GM18520 (cell line): Measurements from ENCODE around the gene EFNA5.

Experiments used
- ATAC-seq: cut with Tn5 transposase; IDR thresholded peaks from one replicate; pipeline ENCODE4 v1.9.1; 2021; ENCODE audit not compliant: unreplicated experiment

Gene EFNA5

GRCh38 chr5:107604990-107605389, 65.7 kb downstream of the EFNA5 start:
- ATAC-seq: no peak

- no peak for ATAC-seq
Measured at GRCh38 chr5:107604146-107604910, 66.4 kb downstream of the EFNA5 start.

GRCh38 chr5:107603349-107603748, 67.4 kb downstream of the EFNA5 start:
- no peak for ATAC-seq

- no peak for ATAC-seq
Measured at GRCh38 chr5:107602896-107603295, 67.8 kb downstream of the EFNA5 start.

- no peak for ATAC-seq
Measured at GRCh38 chr5:107601076-107601475, 69.7 kb downstream of the EFNA5 start.

- ATAC-seq: no peak
Measured at GRCh38 chr5:107598958-107599357, 71.8 kb downstream of the EFNA5 start.

GRCh38 chr5:107597803-107598202, 72.9 kb downstream of the EFNA5 start:
- no peak for ATAC-seq

- ATAC-seq: no peak
Measured at GRCh38 chr5:107597247-107597646, 73.5 kb downstream of the EFNA5 start.

- ATAC-seq: no peak
Measured at GRCh38 chr5:107594253-107595045, 76.3 kb downstream of the EFNA5 start.

- no peak for ATAC-seq
Measured at GRCh38 chr5:107593009-107593408, 77.7 kb downstream of the EFNA5 start.

GRCh38 chr5:107592515-107592914, 78.2 kb downstream of the EFNA5 start:
- no peak for ATAC-seq

- no peak for ATAC-seq
Measured at GRCh38 chr5:107590686-107591085, 80.1 kb downstream of the EFNA5 start.

GRCh38 chr5:107589520-107590193, 81.1 kb downstream of the EFNA5 start:
- ATAC-seq: no peak

GRCh38 chr5:107582625-107583024, 88.1 kb downstream of the EFNA5 start:
- ATAC-seq: no peak

- no peak for ATAC-seq
Measured at GRCh38 chr5:107580889-107581820, 89.6 kb downstream of the EFNA5 start.

GRCh38 chr5:107578051-107578635, 92.6 kb downstream of the EFNA5 start:
- no peak for ATAC-seq

GRCh38 chr5:107577394-107577950, 93.3 kb downstream of the EFNA5 start:
- ATAC-seq: no peak

GRCh38 chr5:107576736-107577393, 93.9 kb downstream of the EFNA5 start:
- ATAC-seq: no peak

GRCh38 chr5:107576155-107576554, 94.6 kb downstream of the EFNA5 start:
- ATAC-seq: no peak
